H9 (cell line): ENCODE results near the gene RBPJ. TPM values are rescaled to one million over a fixed set of nuclear protein-coding genes. Genes with fewer than 3 reads are reported as not detected.

ENCODE experiments used
- DNase-seq: peaks from one replicate; pipeline ENCODE4 v3.0.0-alpha.2; 2017
- H2AFZ ChIP-seq: one replicate; pipeline ENCODE4 v1.6.1; 2013; ENCODE audit warnings: mild to moderate bottlenecking, low read length, control low read depth, moderate library complexity
- H2AK5ac ChIP-seq: 2 replicates; pipeline ENCODE4 v1.6.1; 2013; ENCODE audit warnings: low read length, control low read depth, mixed read lengths; ENCODE audit not compliant: insufficient read length
- H2BK120ac ChIP-seq: one replicate; pipeline ENCODE4 v1.6.1; 2013; ENCODE audit warnings: low read depth, mild to moderate bottlenecking, low read length, control low read depth, inconsistent platforms; ENCODE audit not compliant: poor library complexity, severe bottlenecking
- H2BK12ac ChIP-seq: 2 replicates; pipeline ENCODE4 v1.6.1; 2013; ENCODE audit warnings: low read length, control low read depth, mixed read lengths, low read depth; ENCODE audit not compliant: insufficient read length
- H2BK15ac ChIP-seq: 2 replicates; pipeline ENCODE4 v1.6.1; 2013; ENCODE audit warnings: low read depth, low read length, control low read depth
- H2BK20ac ChIP-seq: one replicate; pipeline ENCODE4 v1.6.1; 2013; ENCODE audit warnings: low read depth, mild to moderate bottlenecking, low read length, control low read depth, inconsistent platforms; ENCODE audit not compliant: poor library complexity, severe bottlenecking
- H2BK5ac ChIP-seq: 2 replicates; pipeline ENCODE4 v1.6.1; 2013; ENCODE audit warnings: low read length, control low read depth, mixed read lengths; ENCODE audit not compliant: insufficient read length
- H3K14ac ChIP-seq: 2 replicates; pipeline ENCODE4 v1.6.1; 2013; ENCODE audit warnings: low read length, control low read depth; ENCODE audit not compliant: insufficient read depth
- H3K18ac ChIP-seq: 2 replicates; pipeline ENCODE4 v1.6.1; 2013; ENCODE audit warnings: low read depth, mild to moderate bottlenecking, mixed read lengths, low read length, control low read depth; ENCODE audit not compliant: insufficient read length
- H3K23ac ChIP-seq: 2 replicates; pipeline ENCODE4 v1.6.1; 2013; ENCODE audit warnings: low read length, control low read depth, mixed read lengths, low read depth; ENCODE audit not compliant: insufficient read length
- H3K23me2 ChIP-seq: 2 replicates; pipeline ENCODE4 v1.6.1; 2013; ENCODE audit warnings: low read depth, mild to moderate bottlenecking, mixed read lengths, low read length, control low read depth; ENCODE audit not compliant: insufficient read length, poor library complexity, severe bottlenecking
- H3K27ac ChIP-seq: 2 replicates; pipeline ENCODE4 v1.5.1; 2013; ENCODE audit warnings: low read length, control low read depth, mixed read lengths, low read depth; ENCODE audit not compliant: insufficient read length
- H3K27me3 ChIP-seq: 2 replicates; pipeline ENCODE4 v1.6.1; 2013; ENCODE audit warnings: low read length, control low read depth, inconsistent platforms; ENCODE audit not compliant: insufficient read depth
- H3K4ac ChIP-seq: 2 replicates; pipeline ENCODE4 v1.6.1; 2013; ENCODE audit warnings: low read depth, mild to moderate bottlenecking, control low read depth, inconsistent platforms, low read length, moderate library complexity
- H3K4me1 ChIP-seq: 2 replicates; pipeline ENCODE4 v1.6.1; 2013; ENCODE audit warnings: low read length, control low read depth, inconsistent platforms; ENCODE audit not compliant: insufficient read depth
- H3K4me2 ChIP-seq: 2 replicates; pipeline ENCODE4 v1.6.1; 2013; ENCODE audit warnings: low read length, control low read depth, mixed read lengths; ENCODE audit not compliant: insufficient read length, insufficient read depth
- H3K56ac ChIP-seq: 2 replicates; pipeline ENCODE4 v1.6.1; 2013; ENCODE audit warnings: low read depth, mild to moderate bottlenecking, mixed read lengths, low read length, control low read depth; ENCODE audit not compliant: insufficient read length
- H3K79me1 ChIP-seq: 2 replicates; pipeline ENCODE4 v1.6.1; 2013; ENCODE audit warnings: low read depth, mild to moderate bottlenecking, moderate library complexity, low read length, control low read depth, inconsistent platforms; ENCODE audit not compliant: insufficient read depth, poor library complexity, severe bottlenecking
- H3K79me2 ChIP-seq: 2 replicates; pipeline ENCODE4 v1.6.1; 2013; ENCODE audit warnings: low read length, control low read depth, inconsistent platforms; ENCODE audit not compliant: insufficient read depth
- H3K9ac ChIP-seq: 2 replicates; pipeline ENCODE4 v1.6.1; 2013; ENCODE audit warnings: low read length, control low read depth, mixed read lengths; ENCODE audit not compliant: insufficient read length; ENCODE audit errors: extremely low read depth
- H3K9me3 ChIP-seq: one replicate; pipeline ENCODE4 v1.6.1; 2013; ENCODE audit warnings: low read depth, low read length, inconsistent platforms; ENCODE audit not compliant: control insufficient read depth
- H3T11ph ChIP-seq: one replicate; pipeline ENCODE4 v1.6.1; 2013; ENCODE audit warnings: mild to moderate bottlenecking, low read length, control low read depth, inconsistent platforms
- H4K20me1 ChIP-seq: one replicate; pipeline ENCODE4 v1.6.1; 2013; ENCODE audit not compliant: control insufficient read depth, insufficient read length, insufficient read depth
- H4K5ac ChIP-seq: 2 replicates; pipeline ENCODE4 v1.6.1; 2013; ENCODE audit warnings: low read depth, mild to moderate bottlenecking, mixed read lengths, low read length, control low read depth; ENCODE audit not compliant: insufficient read length
- H4K8ac ChIP-seq: replicated peaks from 2 replicates; pipeline ENCODE4 v1.6.1; 2013; ENCODE audit warnings: low read length, control low read depth, mixed read lengths, low read depth; ENCODE audit not compliant: insufficient read length
- H4K91ac ChIP-seq: 2 replicates; pipeline ENCODE4 v1.6.1; 2013; ENCODE audit warnings: low read depth, mild to moderate bottlenecking, moderate library complexity, mixed read lengths, low read length, control low read depth; ENCODE audit not compliant: insufficient read length
- H3K27ac Mint-ChIP-seq, 3 experiments: 2 replicates in 2 of 3; 3 replicates in 1 of 3; pipeline ENCODE4 v1.8.0; 2020 to 2021; ENCODE audit warnings: mixed read lengths in 3 of 3, mild to moderate bottlenecking in 1 of 3, moderate library complexity in 1 of 3
- H3K27me3 Mint-ChIP-seq: 2 replicates; pipeline ENCODE4 v1.8.0; 2021; ENCODE audit warnings: low read depth, mild to moderate bottlenecking, moderate library complexity, mixed read lengths
- H3K36me3 Mint-ChIP-seq, 3 experiments: 2 replicates in 2 of 3; 3 replicates in 1 of 3; pipeline ENCODE4 v1.8.0; 2020 to 2021; ENCODE audit warnings: low read depth in 3 of 3, mixed read lengths in 3 of 3; ENCODE audit not compliant: insufficient read depth in 1 of 3
- H3K4me1 Mint-ChIP-seq, 2 experiments: 2 replicates each; pipeline ENCODE4 v1.8.0; 2020; ENCODE audit warnings: mixed read lengths in 2 of 2
- H3K4me3 Mint-ChIP-seq, 2 experiments: 2 replicates in 1 of 2; 3 replicates in 1 of 2; pipeline ENCODE4 v1.8.0; 2020 to 2021; ENCODE audit warnings: mild to moderate bottlenecking in 2 of 2, mixed read lengths in 2 of 2, moderate library complexity in 1 of 2
- H3K9me3 Mint-ChIP-seq, 2 experiments: 2 replicates in 1 of 2; 3 replicates in 1 of 2; pipeline ENCODE4 v1.8.0; 2020; ENCODE audit warnings: mild to moderate bottlenecking in 2 of 2, mixed read lengths in 2 of 2, moderate library complexity in 1 of 2
- CTCF ChIP-seq: fragments of 200-600 bp; sonication (generic); conservative IDR thresholded peaks from 3 replicates; pipeline ENCODE4 v1.8.0; 2021; ENCODE audit warnings: antibody characterized with exemption, mild to moderate bottlenecking
- WGBS: extraction: QIAGEN DNeasy Blood & Tissue Kit; methylation state at CpG from one replicate; pipeline ENCODE4 v1.1.7; 2013; ENCODE audit warnings: missing lambda C conversion rate, low lambda C conversion rate, mixed read lengths; ENCODE audit not compliant: insufficient read length; ENCODE audit errors: extremely low coverage; 5-methylcytosine and 5-hydroxymethylcytosine counted together
- total RNA-seq: library from RNA; stranded (reverse); gene quantifications from 2 replicates; pipeline ENCODE4 v1.2.1, GENCODE V29; 2021

Gene RBPJ
- total RNA-seq, 1 experiment from 2014 or later = 166 TPM

GRCh38 chr4:26272654-26273615, 47.9 kb upstream of the RBPJ start:
- no CpG with 5 or more reads among the region's 10 CpGs for WGBS
- H2AFZ ChIP-seq = no peak overlapping the region
- H3K4me1 Mint-ChIP-seq = peaks cover 30 to 38% of the 10 kb centered on the region in 2 experiments

More at GRCh38 chr4:26272654-26273615, 47.9 kb upstream of the RBPJ start:
- no peak for DNase-seq
- Histone ChIP-seq H3K14ac (no peak overlapping the region), H3K27ac (no peak overlapping the region), H3K9me3 (no peaks in the 10 kb centered on the region), H3K56ac (no peak overlapping the region), H3K23me2 (no peaks in the 10 kb centered on the region), H3K4me1 (peaks cover 3% of the 10 kb centered on the region), H4K20me1 (no peaks in the 10 kb centered on the region), H3K27me3 (no peaks in the 10 kb centered on the region), H3K9ac (no peak overlapping the region), H2BK12ac (no peak overlapping the region), H2BK20ac (no peak overlapping the region), H2BK5ac (no peak overlapping the region), H3K4me2 (no peak overlapping the region), H4K5ac (no peak overlapping the region), H4K91ac (no peak overlapping the region), H3K18ac (no peak overlapping the region), H3K79me1 (no peaks in the 10 kb centered on the region), H2BK15ac (no peak overlapping the region), H3T11ph (no peak overlapping the region), H3K4ac (no peak overlapping the region), H2AK5ac (no peak overlapping the region), H4K8ac (no peak overlapping the region), H3K23ac (no peak overlapping the region), H3K79me2 (no peaks in the 10 kb centered on the region), H2BK120ac (no peak overlapping the region)
- H3K9me3 Mint-ChIP-seq = no peaks in the 10 kb centered on the region
- H3K27ac Mint-ChIP-seq = peak overlapping the region; percentile 23 to 41 (median 24); a peak in 1 of 7 replicates
- no peak overlapping the region for H3K4me3 Mint-ChIP-seq
- no peaks in the 10 kb centered on the region; a peak in 1 of 7 replicates for H3K36me3 Mint-ChIP-seq
- no peaks in the 10 kb centered on the region; the same call in 1 of the 2 replicates for H3K27me3 Mint-ChIP-seq
- TF ChIP-seq CTCF = no peak
